ENCODE data around the gene CNNM4. TPM values are rescaled to one million over a fixed set of nuclear protein-coding genes. Genes with fewer than 3 reads are reported as not detected.
A peak's percentile ranks its signal among the peaks of the same experiment; 100 is the strongest.

The CNNM4 gene
- polyA plus RNA-seq, 1 donor from 2014 or later: 7.5 TPM

DNA sequence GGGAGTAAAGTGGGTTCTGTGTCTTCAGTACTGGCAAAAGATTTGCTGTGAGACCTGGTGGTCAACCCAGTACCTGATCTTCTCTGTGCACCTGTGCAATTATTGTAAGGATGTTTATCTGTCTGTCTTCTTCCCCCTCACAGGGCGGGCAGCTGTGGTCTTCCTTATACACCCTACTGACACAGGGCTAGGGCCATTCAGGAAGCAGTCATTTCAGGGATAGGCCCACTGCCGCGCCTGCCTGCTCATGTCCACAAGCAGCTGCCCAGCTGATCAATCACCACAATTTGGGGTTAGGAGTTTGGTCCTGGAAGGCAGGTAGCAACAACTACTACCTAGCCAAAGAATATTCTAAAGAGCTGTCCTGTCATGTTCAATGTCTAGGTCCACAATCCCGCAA lies 1.2 kb upstream of the CNNM4 start:
- no peaks in the 10 kb centered on the region for H3K36me3 ChIP-seq (ENCODE audit: insufficient read depth, low read length)
- no peak for TF ChIP-seq SMC3 (conservative IDR thresholded peaks at IDR 0.05; ENCODE audit: poor library complexity)
- TF ChIP-seq EZH2 (IDR thresholded peaks at IDR 0.05; ENCODE audit: borderline replicate concordance, insufficient read depth, low read length, poor library complexity, severe bottlenecking): no peak
- TF ChIP-seq, protein P1, sequence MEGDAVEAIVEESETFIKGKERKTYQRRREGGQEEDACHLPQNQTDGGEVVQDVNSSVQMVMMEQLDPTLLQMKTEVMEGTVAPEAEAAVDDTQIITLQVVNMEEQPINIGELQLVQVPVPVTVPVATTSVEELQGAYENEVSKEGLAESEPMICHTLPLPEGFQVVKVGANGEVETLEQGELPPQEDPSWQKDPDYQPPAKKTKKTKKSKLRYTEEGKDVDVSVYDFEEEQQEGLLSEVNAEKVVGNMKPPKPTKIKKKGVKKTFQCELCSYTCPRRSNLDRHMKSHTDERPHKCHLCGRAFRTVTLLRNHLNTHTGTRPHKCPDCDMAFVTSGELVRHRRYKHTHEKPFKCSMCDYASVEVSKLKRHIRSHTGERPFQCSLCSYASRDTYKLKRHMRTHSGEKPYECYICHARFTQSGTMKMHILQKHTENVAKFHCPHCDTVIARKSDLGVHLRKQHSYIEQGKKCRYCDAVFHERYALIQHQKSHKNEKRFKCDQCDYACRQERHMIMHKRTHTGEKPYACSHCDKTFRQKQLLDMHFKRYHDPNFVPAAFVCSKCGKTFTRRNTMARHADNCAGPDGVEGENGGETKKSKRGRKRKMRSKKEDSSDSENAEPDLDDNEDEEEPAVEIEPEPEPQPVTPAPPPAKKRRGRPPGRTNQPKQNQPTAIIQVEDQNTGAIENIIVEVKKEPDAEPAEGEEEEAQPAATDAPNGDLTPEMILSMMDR (IDR thresholded peaks at IDR 0.05; ENCODE audit: poor library complexity, severe bottlenecking): no peak
- TF ChIP-seq RAD21 (conservative IDR thresholded peaks at IDR 0.05): no peak
- no peak for TF ChIP-seq MXI1 (conservative IDR thresholded peaks at IDR 0.05; ENCODE audit: poor library complexity, severe bottlenecking)
- H3K9ac ChIP-seq (ENCODE audit: low read length): no peak overlapping the region
- no peaks in the 10 kb centered on the region for H3K27me3 ChIP-seq (ENCODE audit: insufficient read depth, low read depth, low read length)
- H3K4me2 ChIP-seq (ENCODE audit: low read length): no peak overlapping the region
- no peak overlapping the region for H3K4me3 ChIP-seq (ENCODE audit: low read length)
- no peak overlapping the region for H2AFZ ChIP-seq (ENCODE audit: low read depth, low read length)
- H3K79me2 ChIP-seq (replicated peaks; ENCODE audit: insufficient read depth, low read length): no peaks in the 10 kb centered on the region
- H3K9me2 ChIP-seq (ENCODE audit: insufficient read depth, low read length): no peaks in the 10 kb centered on the region
- no peaks in the 10 kb centered on the region for H4K20me1 ChIP-seq (ENCODE audit: insufficient read depth)
- H3K9me3 ChIP-seq (ENCODE audit: low read length): no peaks in the 10 kb centered on the region
- no peaks in the 10 kb centered on the region for H3F3A ChIP-seq (ENCODE audit: insufficient read depth, low read length, poor library complexity, severe bottlenecking)
- H3K27ac ChIP-seq (ENCODE audit: low read length): no peak overlapping the region

GRCh38 chr2:96760986-96761832 lies 507 bp downstream of the CNNM4 start:
- no peaks in the 10 kb centered on the region for H3K9me3 ChIP-seq (ENCODE audit: low read length)
- peak overlapping the region; percentile 62 for H3K9ac ChIP-seq (ENCODE audit: low read length)
- H3K27ac ChIP-seq (ENCODE audit: low read length): no peak overlapping the region
- no peaks in the 10 kb centered on the region for H3K27me3 ChIP-seq (ENCODE audit: insufficient read depth, low read depth, low read length)
- no peaks in the 10 kb centered on the region for H3K9me2 ChIP-seq (ENCODE audit: insufficient read depth, low read length)
- no peaks in the 10 kb centered on the region for H4K20me1 ChIP-seq (ENCODE audit: insufficient read depth)
- H3F3A ChIP-seq (ENCODE audit: insufficient read depth, low read length, poor library complexity, severe bottlenecking): no peaks in the 10 kb centered on the region
- TF ChIP-seq, protein P1 (IDR thresholded peaks at IDR 0.05; ENCODE audit: poor library complexity, severe bottlenecking): peak; percentile 82
- TF ChIP-seq, protein P2, sequence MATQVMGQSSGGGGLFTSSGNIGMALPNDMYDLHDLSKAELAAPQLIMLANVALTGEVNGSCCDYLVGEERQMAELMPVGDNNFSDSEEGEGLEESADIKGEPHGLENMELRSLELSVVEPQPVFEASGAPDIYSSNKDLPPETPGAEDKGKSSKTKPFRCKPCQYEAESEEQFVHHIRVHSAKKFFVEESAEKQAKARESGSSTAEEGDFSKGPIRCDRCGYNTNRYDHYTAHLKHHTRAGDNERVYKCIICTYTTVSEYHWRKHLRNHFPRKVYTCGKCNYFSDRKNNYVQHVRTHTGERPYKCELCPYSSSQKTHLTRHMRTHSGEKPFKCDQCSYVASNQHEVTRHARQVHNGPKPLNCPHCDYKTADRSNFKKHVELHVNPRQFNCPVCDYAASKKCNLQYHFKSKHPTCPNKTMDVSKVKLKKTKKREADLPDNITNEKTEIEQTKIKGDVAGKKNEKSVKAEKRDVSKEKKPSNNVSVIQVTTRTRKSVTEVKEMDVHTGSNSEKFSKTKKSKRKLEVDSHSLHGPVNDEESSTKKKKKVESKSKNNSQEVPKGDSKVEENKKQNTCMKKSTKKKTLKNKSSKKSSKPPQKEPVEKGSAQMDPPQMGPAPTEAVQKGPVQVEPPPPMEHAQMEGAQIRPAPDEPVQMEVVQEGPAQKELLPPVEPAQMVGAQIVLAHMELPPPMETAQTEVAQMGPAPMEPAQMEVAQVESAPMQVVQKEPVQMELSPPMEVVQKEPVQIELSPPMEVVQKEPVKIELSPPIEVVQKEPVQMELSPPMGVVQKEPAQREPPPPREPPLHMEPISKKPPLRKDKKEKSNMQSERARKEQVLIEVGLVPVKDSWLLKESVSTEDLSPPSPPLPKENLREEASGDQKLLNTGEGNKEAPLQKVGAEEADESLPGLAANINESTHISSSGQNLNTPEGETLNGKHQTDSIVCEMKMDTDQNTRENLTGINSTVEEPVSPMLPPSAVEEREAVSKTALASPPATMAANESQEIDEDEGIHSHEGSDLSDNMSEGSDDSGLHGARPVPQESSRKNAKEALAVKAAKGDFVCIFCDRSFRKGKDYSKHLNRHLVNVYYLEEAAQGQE (IDR thresholded peaks at IDR 0.05; ENCODE audit: borderline replicate concordance): no peak
- TF ChIP-seq RAD21 (conservative IDR thresholded peaks at IDR 0.05): peak; percentile 40
- TF ChIP-seq SMC3 (conservative IDR thresholded peaks at IDR 0.05; ENCODE audit: poor library complexity): peak; percentile 44
- no peak for TF ChIP-seq EP300 (conservative IDR thresholded peaks at IDR 0.05; ENCODE audit: poor library complexity, severe bottlenecking)
- H3K4me2 ChIP-seq (ENCODE audit: low read length): peak overlapping the region; percentile 76
- peak overlapping the region; percentile 80 for H3K4me3 ChIP-seq (ENCODE audit: low read length)
- no peaks in the 10 kb centered on the region for H3K79me2 ChIP-seq (replicated peaks; ENCODE audit: insufficient read depth, low read length)
- H2AFZ ChIP-seq (ENCODE audit: low read depth, low read length): peak overlapping the region; percentile 37
- H3K36me3 ChIP-seq (ENCODE audit: insufficient read depth, low read length): no peaks in the 10 kb centered on the region
